ENCODE results near the gene ARFGAP3. TPM values are rescaled to one million over a fixed set of nuclear protein-coding genes. Genes with fewer than 3 reads are reported as not detected.

ARFGAP3 gene
- total RNA-seq, 1 experiment from 2014 or later = 27.0 TPM

- no peaks in the 10 kb centered on the region for H3K36me3 ChIP-seq (ENCODE audit: control insufficient read depth, insufficient read depth, low read length)
- intact Hi-C loops (cut with micrococcal nuclease; ENCODE audit: unreplicated experiment) = no loop called here
- BruUV-seq (replicated peaks) = no TSS peak
- ChIA-PET CTCF (no interaction called here), POLR2A (no interaction called here)
- no peaks in the 10 kb centered on the region for H3K4me1 ChIP-seq (ENCODE audit: control insufficient read depth, insufficient read depth, low read length)
- in situ Hi-C loops (cut with HindIII; ENCODE audit: low pct_unique_long_range_greater_than_20kb, low sequenced_read_pairs) = no loop called here
- ATAC-seq (no peak), DNase-seq (ENCODE audit: low read depth, low spot score) (no peak)
- H3K27me3 ChIP-seq (ENCODE audit: control insufficient read depth, insufficient read depth, low read length) = no peaks in the 10 kb centered on the region
- H3K9me3 ChIP-seq (ENCODE audit: control insufficient read depth, insufficient read depth, low read depth, low read length) = no peaks in the 10 kb centered on the region
- no peak overlapping the region for H3K4me3 ChIP-seq (ENCODE audit: low read depth in 2 of 2, low read length in 2 of 2)
- no peak overlapping the region for H3K27ac ChIP-seq (ENCODE audit: low read length)
- no peak for TF ChIP-seq POLR2AphosphoS5 (IDR thresholded peaks at IDR 0.05; ENCODE audit: low read depth, low read length)
- no peak for TF ChIP-seq REST (IDR thresholded peaks at IDR 0.05; ENCODE audit: insufficient read depth in 1 of 2, low read depth in 2 of 2, low read length in 1 of 2)
- no peak for TF ChIP-seq CTCF (IDR thresholded peaks at IDR 0.05)
- TF ChIP-seq SIN3A (IDR thresholded peaks at IDR 0.05; ENCODE audit: borderline replicate concordance, insufficient read depth, low read depth, low read length) = no peak
- TF ChIP-seq TCF7L2 (IDR thresholded peaks at IDR 0.05; ENCODE audit: low read depth, low read length) = no peak
These were observed 61.0 kb downstream of the ARFGAP3 start for GRCh38 chr22:42796081-42796480.

GRCh38 chr22:42794551-42795510 lies 62.2 kb downstream of the ARFGAP3 start:
- ATAC-seq (peak; percentile 44; the same call in 1 of the 2 replicates), DNase-seq (ENCODE audit: low read depth, low spot score) (no peak)
- Histone ChIP-seq H3K4me1 (ENCODE audit: control insufficient read depth, insufficient read depth, low read length) (no peaks in the 10 kb centered on the region), H3K9me3 (ENCODE audit: control insufficient read depth, insufficient read depth, low read depth, low read length) (no peaks in the 10 kb centered on the region), H3K27ac (ENCODE audit: low read length) (no peak overlapping the region), H3K4me3 (ENCODE audit: low read depth in 2 of 2, low read length in 2 of 2) (no peak overlapping the region), H3K27me3 (ENCODE audit: control insufficient read depth, insufficient read depth, low read length) (no peaks in the 10 kb centered on the region), H3K36me3 (ENCODE audit: control insufficient read depth, insufficient read depth, low read length) (no peaks in the 10 kb centered on the region)
- TF ChIP-seq TCF7L2 (IDR thresholded peaks at IDR 0.05; ENCODE audit: low read depth, low read length) = no peak
- TF ChIP-seq REST (IDR thresholded peaks at IDR 0.05; ENCODE audit: insufficient read depth in 1 of 2, low read depth in 2 of 2, low read length in 1 of 2) = no peak
- no peak for TF ChIP-seq POLR2AphosphoS5 (IDR thresholded peaks at IDR 0.05; ENCODE audit: low read depth, low read length)
- TF ChIP-seq SIN3A (IDR thresholded peaks at IDR 0.05; ENCODE audit: borderline replicate concordance, insufficient read depth, low read depth, low read length) = no peak
- intact Hi-C loops (cut with micrococcal nuclease; ENCODE audit: unreplicated experiment) (no loop called here), in situ Hi-C loops (cut with HindIII; ENCODE audit: low pct_unique_long_range_greater_than_20kb, low sequenced_read_pairs) (no loop called here)
- POLR2A ChIA-PET = no interaction called here
- BruUV-seq (replicated peaks) = no TSS peak
- CTCF ChIA-PET = no interaction called here
